Measurements from ENCODE around the gene SERPINB10.

GRCh38 chr18:63859781-63860475 lies 47.8 kb upstream of the SERPINB10 start:
- TF ChIP-seq, protein P1, sequence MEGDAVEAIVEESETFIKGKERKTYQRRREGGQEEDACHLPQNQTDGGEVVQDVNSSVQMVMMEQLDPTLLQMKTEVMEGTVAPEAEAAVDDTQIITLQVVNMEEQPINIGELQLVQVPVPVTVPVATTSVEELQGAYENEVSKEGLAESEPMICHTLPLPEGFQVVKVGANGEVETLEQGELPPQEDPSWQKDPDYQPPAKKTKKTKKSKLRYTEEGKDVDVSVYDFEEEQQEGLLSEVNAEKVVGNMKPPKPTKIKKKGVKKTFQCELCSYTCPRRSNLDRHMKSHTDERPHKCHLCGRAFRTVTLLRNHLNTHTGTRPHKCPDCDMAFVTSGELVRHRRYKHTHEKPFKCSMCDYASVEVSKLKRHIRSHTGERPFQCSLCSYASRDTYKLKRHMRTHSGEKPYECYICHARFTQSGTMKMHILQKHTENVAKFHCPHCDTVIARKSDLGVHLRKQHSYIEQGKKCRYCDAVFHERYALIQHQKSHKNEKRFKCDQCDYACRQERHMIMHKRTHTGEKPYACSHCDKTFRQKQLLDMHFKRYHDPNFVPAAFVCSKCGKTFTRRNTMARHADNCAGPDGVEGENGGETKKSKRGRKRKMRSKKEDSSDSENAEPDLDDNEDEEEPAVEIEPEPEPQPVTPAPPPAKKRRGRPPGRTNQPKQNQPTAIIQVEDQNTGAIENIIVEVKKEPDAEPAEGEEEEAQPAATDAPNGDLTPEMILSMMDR (IDR thresholded peaks at IDR 0.05), result no peak
- TF ChIP-seq POLR2A (IDR thresholded peaks at IDR 0.05), result no peak
